HEK293 (cell line): ENCODE measurements around the gene KLF13.

ENCODE experiments used
- CTCF ChIA-PET: fragments of 350-600 bp; formaldehyde crosslinking; extraction: SDS; loops from one replicate; lab custom pipeline; 2021; ENCODE audit warnings: antibody characterized with exemption; lab: Yijun Ruan, JAX
- POLR2A ChIA-PET: fragments of 300-600 bp; formaldehyde crosslinking; extraction: SDS; loops from one replicate; lab custom pipeline; 2020; ENCODE audit warnings: antibody characterized with exemption, inconsistent platforms; lab: Yijun Ruan, JAX
- H3K27ac ChIP-seq: fragments of 200-500 bp; sonication (Bioruptor generic); 2 replicates; pipeline ENCODE4 v1.5.1; 2014; ENCODE audit warnings: low read depth, low read length, control low read depth, inconsistent platforms; ENCODE audit errors: extremely low read depth
- H3K36me3 ChIP-seq, 2 experiments: fragments of 200-500 bp in 1 of 2; sonication (Bioruptor generic) in 1 of 2; 1 replicate in 1 of 2; 2 replicates in 1 of 2; pipeline ENCODE4 v1.5.1; 2014 to 2017; ENCODE audit warnings: inconsistent platforms in 2 of 2, low read length in 2 of 2; ENCODE audit not compliant: control insufficient read depth in 2 of 2, insufficient read depth in 1 of 2
- H3K4me1 ChIP-seq: fragments of 200-500 bp; sonication (Bioruptor generic); 2 replicates; pipeline ENCODE4 v1.5.1; 2014; ENCODE audit warnings: mild to moderate bottlenecking, low read length, inconsistent platforms; ENCODE audit not compliant: control insufficient read depth, insufficient read depth
- H3K4me3 ChIP-seq: 2 replicates; pipeline ENCODE4 v1.5.1; 2011; ENCODE audit warnings: low read depth, mild to moderate bottlenecking, control low read depth, low read length, moderate library complexity
- H3K9me3 ChIP-seq: fragments of 200-500 bp; sonication (Bioruptor generic); 2 replicates; pipeline ENCODE4 v1.5.1; 2014; ENCODE audit warnings: low read depth, low read length, inconsistent platforms; ENCODE audit not compliant: control insufficient read depth, insufficient read depth
- FEZF1 ChIP-seq: fragments of 450-650 bp; formaldehyde crosslinking; IDR thresholded peaks from 2 replicates; pipeline ENCODE4 v1.5.1; 2016; ENCODE audit warnings: missing biosample characterization, missing genetic modification characterization
- GFI1B ChIP-seq: fragments of 450-650 bp; formaldehyde crosslinking; IDR thresholded peaks from 2 replicates; pipeline ENCODE4 v1.5.1; 2016; ENCODE audit warnings: missing biosample characterization, missing genetic modification characterization
- HOXA7 ChIP-seq: sonication (generic); formaldehyde crosslinking; IDR thresholded peaks from 2 replicates; pipeline ENCODE4 v1.8.1; 2022; ENCODE audit warnings: missing genetic modification reagents, borderline replicate concordance
- MZF1 ChIP-seq: fragments of 450-650 bp; formaldehyde crosslinking; IDR thresholded peaks from 2 replicates; pipeline ENCODE4 v1.5.1; 2017; ENCODE audit warnings: missing biosample characterization, missing genetic modification characterization, borderline replicate concordance
- SP2 ChIP-seq: fragments of 450-650 bp; formaldehyde crosslinking; IDR thresholded peaks from 2 replicates; pipeline ENCODE4 v1.5.1; 2016; ENCODE audit warnings: missing biosample characterization, missing genetic modification characterization
- WT1 ChIP-seq: fragments of 450-650 bp; formaldehyde crosslinking; IDR thresholded peaks from 2 replicates; pipeline ENCODE4 v1.5.1; 2016; ENCODE audit warnings: missing biosample characterization, missing genetic modification characterization
- ZBTB7A ChIP-seq: fragments of 450-650 bp; formaldehyde crosslinking; IDR thresholded peaks from 2 replicates; pipeline ENCODE4 v1.5.1; 2016; ENCODE audit warnings: low read depth, missing biosample characterization, missing genetic modification characterization
- ZNF133 ChIP-seq: fragments of 450-650 bp; formaldehyde crosslinking; IDR thresholded peaks from 2 replicates; pipeline ENCODE4 v1.5.1; 2016; ENCODE audit warnings: missing biosample characterization, missing genetic modification characterization
- ZNF23 ChIP-seq: fragments of 450-650 bp; formaldehyde crosslinking; IDR thresholded peaks from 2 replicates; pipeline ENCODE4 v1.5.1; 2016; ENCODE audit warnings: missing biosample characterization, missing genetic modification characterization, borderline replicate concordance
- ZNF248 ChIP-seq: fragments of 450-650 bp; formaldehyde crosslinking; IDR thresholded peaks from 2 replicates; pipeline ENCODE4 v1.5.1; 2017; ENCODE audit warnings: missing biosample characterization, missing genetic modification characterization
- ZNF266 ChIP-seq: fragments of 450-650 bp; formaldehyde crosslinking; IDR thresholded peaks from 2 replicates; pipeline ENCODE4 v1.5.1; 2016; ENCODE audit warnings: missing biosample characterization, missing genetic modification characterization, low read depth
- ZNF302 ChIP-seq: fragments of 450-650 bp; formaldehyde crosslinking; IDR thresholded peaks from 2 replicates; pipeline ENCODE4 v1.5.1; 2016; ENCODE audit warnings: missing biosample characterization, missing genetic modification characterization, low read depth
- ZNF404 ChIP-seq: fragments of 450-650 bp; formaldehyde crosslinking; IDR thresholded peaks from 2 replicates; pipeline ENCODE4 v1.5.1; 2017; ENCODE audit warnings: missing biosample characterization, missing genetic modification characterization
- ZNF426 ChIP-seq: fragments of 450-650 bp; formaldehyde crosslinking; IDR thresholded peaks from 2 replicates; pipeline ENCODE4 v1.5.1; 2017; ENCODE audit warnings: missing biosample characterization, missing genetic modification characterization, mild to moderate bottlenecking, inconsistent platforms, moderate library complexity
- ZNF510 ChIP-seq: fragments of 450-650 bp; formaldehyde crosslinking; IDR thresholded peaks from 2 replicates; pipeline ENCODE4 v1.5.1; 2018; ENCODE audit warnings: mild to moderate bottlenecking, missing genetic modification characterization, missing biosample characterization; ENCODE audit not compliant: insufficient replicate concordance
- ZNF561 ChIP-seq: fragments of 450-650 bp; IDR thresholded peaks from 2 replicates; pipeline ENCODE4 v1.5.1; 2018; ENCODE audit warnings: missing biosample characterization, missing genetic modification characterization, borderline replicate concordance
- ZNF596 ChIP-seq: fragments of 450-650 bp; IDR thresholded peaks from 2 replicates; pipeline ENCODE4 v1.5.0; 2018; ENCODE audit warnings: missing biosample characterization, mild to moderate bottlenecking, missing genetic modification characterization, moderate library complexity
- ZNF654 ChIP-seq: fragments of 450-650 bp; formaldehyde crosslinking; IDR thresholded peaks from 2 replicates; pipeline ENCODE4 v1.5.1; 2016; ENCODE audit warnings: low read depth, missing biosample characterization, missing genetic modification characterization
- ZNF677 ChIP-seq: fragments of 450-650 bp; IDR thresholded peaks from 2 replicates; pipeline ENCODE4 v1.5.0; 2018; ENCODE audit warnings: missing biosample characterization, mild to moderate bottlenecking, missing genetic modification characterization, moderate library complexity
- ZNF792 ChIP-seq: fragments of 450-650 bp; formaldehyde crosslinking; IDR thresholded peaks from 2 replicates; pipeline ENCODE4 v1.5.1; 2016; ENCODE audit warnings: missing biosample characterization, missing genetic modification characterization
- ZSCAN16 ChIP-seq: fragments of 450-650 bp; formaldehyde crosslinking; IDR thresholded peaks from 2 replicates; pipeline ENCODE4 v1.5.1; 2016; ENCODE audit warnings: missing biosample characterization, missing genetic modification characterization
- TF ChIP-seq, protein P1 (sequence below): fragments of 450-650 bp; formaldehyde crosslinking; IDR thresholded peaks from 2 replicates; pipeline ENCODE4 v1.5.1; 2016; ENCODE audit warnings: missing biosample characterization, missing genetic modification characterization
- TF ChIP-seq, protein P2 (sequence below): fragments of 450-650 bp; formaldehyde crosslinking; IDR thresholded peaks from 2 replicates; pipeline ENCODE4 v1.5.1; 2017; ENCODE audit warnings: missing biosample characterization, missing genetic modification characterization
- TF ChIP-seq, protein P3 (sequence below): fragments of 450-650 bp; formaldehyde crosslinking; IDR thresholded peaks from 2 replicates; pipeline ENCODE4 v1.5.1; 2016; ENCODE audit warnings: missing biosample characterization, missing genetic modification characterization

KLF13 gene

DNA sequence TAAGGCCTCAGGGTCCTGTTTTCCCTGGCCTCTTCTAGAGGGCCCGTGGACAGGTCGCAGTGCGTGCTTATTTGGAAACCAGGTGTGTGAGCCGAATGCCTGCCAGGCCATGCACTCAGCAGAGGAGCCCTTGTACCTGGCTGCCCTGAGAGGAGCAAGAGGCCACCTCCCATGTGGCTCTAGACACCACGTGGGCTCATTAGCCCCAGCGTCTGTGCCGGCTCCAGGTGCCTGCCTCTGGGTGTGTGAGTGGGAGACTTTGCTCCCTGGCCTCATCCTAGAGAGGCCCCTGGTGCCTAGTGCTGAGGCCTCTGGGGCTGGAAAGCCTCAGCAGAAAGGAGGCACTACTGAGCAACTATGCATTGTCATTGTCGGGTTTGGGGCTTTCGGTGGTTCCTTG is 50.4 kb downstream of the KLF13 start:
- no peaks in the 10 kb centered on the region for H3K9me3 ChIP-seq
- no peak overlapping the region for H3K27ac ChIP-seq
- CTCF ChIA-PET, result interaction anchor here (1.2 kb wide), 1 partner anchor 11 kb away, joined by 3 read pairs; no protein-coding TSS in a partner anchor
- no peak overlapping the region for H3K4me3 ChIP-seq
- TF ChIP-seq, protein P1, sequence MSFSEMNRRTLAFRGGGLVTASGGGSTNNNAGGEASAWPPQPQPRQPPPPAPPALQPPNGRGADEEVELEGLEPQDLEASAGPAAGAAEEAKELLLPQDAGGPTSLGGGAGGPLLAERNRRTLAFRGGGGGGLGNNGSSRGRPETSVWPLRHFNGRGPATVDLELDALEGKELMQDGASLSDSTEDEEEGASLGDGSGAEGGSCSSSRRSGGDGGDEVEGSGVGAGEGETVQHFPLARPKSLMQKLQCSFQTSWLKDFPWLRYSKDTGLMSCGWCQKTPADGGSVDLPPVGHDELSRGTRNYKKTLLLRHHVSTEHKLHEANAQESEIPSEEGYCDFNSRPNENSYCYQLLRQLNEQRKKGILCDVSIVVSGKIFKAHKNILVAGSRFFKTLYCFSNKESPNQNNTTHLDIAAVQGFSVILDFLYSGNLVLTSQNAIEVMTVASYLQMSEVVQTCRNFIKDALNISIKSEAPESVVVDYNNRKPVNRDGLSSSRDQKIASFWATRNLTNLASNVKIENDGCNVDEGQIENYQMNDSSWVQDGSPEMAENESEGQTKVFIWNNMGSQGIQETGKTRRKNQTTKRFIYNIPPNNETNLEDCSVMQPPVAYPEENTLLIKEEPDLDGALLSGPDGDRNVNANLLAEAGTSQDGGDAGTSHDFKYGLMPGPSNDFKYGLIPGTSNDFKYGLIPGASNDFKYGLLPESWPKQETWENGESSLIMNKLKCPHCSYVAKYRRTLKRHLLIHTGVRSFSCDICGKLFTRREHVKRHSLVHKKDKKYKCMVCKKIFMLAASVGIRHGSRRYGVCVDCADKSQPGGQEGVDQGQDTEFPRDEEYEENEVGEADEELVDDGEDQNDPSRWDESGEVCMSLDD (tag by site-specific recombination), result no peak
- no peak for TF ChIP-seq ZNF654 (tag by site-specific recombination)
- TF ChIP-seq ZNF404 (tag by site-specific recombination), result no peak
- TF ChIP-seq FEZF1, result no peak
- TF ChIP-seq ZNF248, result no peak
- no peak for TF ChIP-seq ZNF510 (tag by site-specific recombination)
- TF ChIP-seq GFI1B (tag by site-specific recombination), result no peak
- no peak for TF ChIP-seq ZNF596 (tag by site-specific recombination)
- no peak for TF ChIP-seq ZNF266 (tag by site-specific recombination)
- no peak for TF ChIP-seq HOXA7 (CRISPR knock-in tag)
- TF ChIP-seq SP2 (tag by site-specific recombination), result no peak
- TF ChIP-seq ZNF677 (tag by site-specific recombination), result no peak
- TF ChIP-seq, protein P2, sequence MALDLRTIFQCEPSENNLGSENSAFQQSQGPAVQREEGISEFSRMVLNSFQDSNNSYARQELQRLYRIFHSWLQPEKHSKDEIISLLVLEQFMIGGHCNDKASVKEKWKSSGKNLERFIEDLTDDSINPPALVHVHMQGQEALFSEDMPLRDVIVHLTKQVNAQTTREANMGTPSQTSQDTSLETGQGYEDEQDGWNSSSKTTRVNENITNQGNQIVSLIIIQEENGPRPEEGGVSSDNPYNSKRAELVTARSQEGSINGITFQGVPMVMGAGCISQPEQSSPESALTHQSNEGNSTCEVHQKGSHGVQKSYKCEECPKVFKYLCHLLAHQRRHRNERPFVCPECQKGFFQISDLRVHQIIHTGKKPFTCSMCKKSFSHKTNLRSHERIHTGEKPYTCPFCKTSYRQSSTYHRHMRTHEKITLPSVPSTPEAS (tag by site-specific recombination), result no peak
- TF ChIP-seq ZBTB7A (tag by site-specific recombination), result no peak
- no peak for TF ChIP-seq ZNF792 (tag by site-specific recombination)
- no peak for TF ChIP-seq ZNF133 (tag by site-specific recombination)
- TF ChIP-seq ZNF561, result no peak
- TF ChIP-seq, all 188 proteins: peak for 0
- Histone ChIP-seq H3K36me3 (peaks cover 0 to 10% of the 10 kb centered on the region in 2 experiments; a peak in 1 of 3 replicates), H3K4me1 (no peaks in the 10 kb centered on the region)
- POLR2A ChIA-PET, result no interaction called here

DNA sequence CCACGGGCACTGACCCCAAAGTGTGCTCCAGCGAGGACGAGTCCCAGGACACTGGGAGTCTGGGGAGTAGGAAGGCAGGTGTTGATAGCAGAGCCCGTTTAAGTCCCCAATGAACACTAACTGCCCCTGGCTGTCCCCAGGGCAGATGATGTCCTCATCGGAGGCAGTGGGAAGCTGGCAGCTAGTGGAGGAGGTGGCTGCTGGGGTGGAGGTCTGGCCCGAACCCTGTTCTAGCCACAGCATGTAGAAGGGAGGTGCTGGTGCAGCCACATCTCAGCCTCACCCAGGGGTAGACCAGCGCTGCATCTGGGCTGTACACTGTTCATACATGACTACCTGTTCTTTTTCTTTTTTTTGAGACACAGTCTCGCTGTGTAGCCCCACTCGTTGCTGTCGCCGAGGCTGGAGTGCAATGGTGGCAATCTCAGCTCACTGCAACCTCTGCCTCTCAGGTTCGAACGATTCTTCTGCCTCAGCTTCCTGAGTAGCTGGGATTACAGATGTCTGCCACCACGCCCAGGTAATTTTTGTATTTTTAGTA is 51.8 kb downstream of the KLF13 start:
- H3K36me3 ChIP-seq, result peaks cover 0 to 10% of the 10 kb centered on the region in 2 experiments; a peak in 1 of 3 replicates
- no peaks in the 10 kb centered on the region for H3K9me3 ChIP-seq
- no peak overlapping the region for H3K4me3 ChIP-seq
- ChIA-PET POLR2A (no interaction called here), CTCF (no interaction called here)
- H3K27ac ChIP-seq, result no peak overlapping the region
- H3K4me1 ChIP-seq, result no peaks in the 10 kb centered on the region
- no peak for TF ChIP-seq ZNF426 (tag by site-specific recombination)
- no peak for TF ChIP-seq ZNF302 (tag by site-specific recombination)
- no peak for TF ChIP-seq ZNF266 (tag by site-specific recombination)
- TF ChIP-seq WT1 (tag by site-specific recombination), result no peak
- TF ChIP-seq MZF1, result no peak
- TF ChIP-seq, protein P3, sequence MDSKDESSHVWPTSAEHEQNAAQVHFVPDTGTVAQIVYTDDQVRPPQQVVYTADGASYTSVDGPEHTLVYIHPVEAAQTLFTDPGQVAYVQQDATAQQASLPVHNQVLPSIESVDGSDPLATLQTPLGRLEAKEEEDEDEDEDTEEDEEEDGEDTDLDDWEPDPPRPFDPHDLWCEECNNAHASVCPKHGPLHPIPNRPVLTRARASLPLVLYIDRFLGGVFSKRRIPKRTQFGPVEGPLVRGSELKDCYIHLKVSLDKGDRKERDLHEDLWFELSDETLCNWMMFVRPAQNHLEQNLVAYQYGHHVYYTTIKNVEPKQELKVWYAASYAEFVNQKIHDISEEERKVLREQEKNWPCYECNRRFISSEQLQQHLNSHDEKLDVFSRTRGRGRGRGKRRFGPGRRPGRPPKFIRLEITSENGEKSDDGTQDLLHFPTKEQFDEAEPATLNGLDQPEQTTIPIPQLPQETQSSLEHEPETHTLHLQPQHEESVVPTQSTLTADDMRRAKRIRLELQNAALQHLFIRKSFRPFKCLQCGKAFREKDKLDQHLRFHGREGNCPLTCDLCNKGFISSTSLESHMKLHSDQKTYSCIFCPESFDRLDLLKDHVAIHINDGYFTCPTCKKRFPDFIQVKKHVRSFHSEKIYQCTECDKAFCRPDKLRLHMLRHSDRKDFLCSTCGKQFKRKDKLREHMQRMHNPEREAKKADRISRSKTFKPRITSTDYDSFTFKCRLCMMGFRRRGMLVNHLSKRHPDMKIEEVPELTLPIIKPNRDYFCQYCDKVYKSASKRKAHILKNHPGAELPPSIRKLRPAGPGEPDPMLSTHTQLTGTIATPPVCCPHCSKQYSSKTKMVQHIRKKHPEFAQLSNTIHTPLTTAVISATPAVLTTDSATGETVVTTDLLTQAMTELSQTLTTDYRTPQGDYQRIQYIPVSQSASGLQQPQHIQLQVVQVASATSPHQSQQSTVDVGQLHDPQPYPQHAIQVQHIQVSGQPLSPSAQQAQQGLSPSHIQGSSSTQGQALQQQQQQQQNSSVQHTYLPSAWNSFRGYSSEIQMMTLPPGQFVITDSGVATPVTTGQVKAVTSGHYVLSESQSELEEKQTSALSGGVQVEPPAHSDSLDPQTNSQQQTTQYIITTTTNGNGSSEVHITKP, result no peak
- no peak for TF ChIP-seq ZSCAN16 (tag by site-specific recombination)
- TF ChIP-seq ZNF23, result no peak
